Esophagus muscularis mucosa (tissue), 4 donors: Measurements from ENCODE around the gene TMCO6. TPM values are rescaled to one million over a fixed set of nuclear protein-coding genes. Genes with fewer than 3 reads are reported as not detected.

Experiments
- DNase-seq: peaks from one replicate; pipeline ENCODE4 v3.0.0-alpha.2; 2017; ENCODE audit errors: extremely low spot score
- H3K27ac ChIP-seq, 4 donors: fragments of 200-600 bp; sonication (generic); replicated peaks in 1 of 4; 1 replicate in 3 of 4; 2 replicates in 1 of 4; pipeline ENCODE4 v1.5.1; 2016 to 2019; ENCODE audit warnings: mild to moderate bottlenecking in 1 of 4
- H3K27me3 ChIP-seq, 4 donors: fragments of 200-600 bp; sonication (generic); one replicate each; pipeline versions ENCODE4 v1.5.1 to v1.6.0; 2016 to 2019
- H3K36me3 ChIP-seq, 4 donors: fragments of 200-600 bp; sonication (generic); one replicate each; pipeline ENCODE4 v1.5.1; 2016 to 2019
- H3K4me1 ChIP-seq, 4 donors: fragments of 200-600 bp; sonication (generic); one replicate each; pipeline ENCODE4 v1.5.1; 2016 to 2019
- H3K4me3 ChIP-seq, 4 donors: fragments of 200-600 bp; sonication (generic); 1 replicate in 2 of 4; 2 replicates in 2 of 4; pipeline ENCODE4 v1.5.1; 2016 to 2019; ENCODE audit warnings: mild to moderate bottlenecking in 4 of 4, moderate library complexity in 1 of 4
- H3K9me3 ChIP-seq, 4 donors: fragments of 200-600 bp; sonication (generic); 1 replicate in 3 of 4; 2 replicates in 1 of 4; pipeline ENCODE4 v1.5.1; 2016 to 2019
- EP300 ChIP-seq: sonication (generic); formaldehyde crosslinking; IDR thresholded peaks from one replicate; pipeline ENCODE4 v1.6.1; 2017; ENCODE audit warnings: antibody characterized with exemption
- POLR2A ChIP-seq: fragments of 450-650 bp; IDR thresholded peaks from one replicate; pipeline ENCODE4 v1.6.1; 2017; ENCODE audit warnings: antibody characterized with exemption, moderate library complexity, mild to moderate bottlenecking, low read depth
- POLR2AphosphoS5 ChIP-seq, 2 donors: sonication (generic); formaldehyde crosslinking; IDR thresholded peaks; one replicate each; pipeline ENCODE4 v1.6.1; 2017; ENCODE audit warnings: antibody characterized with exemption in 2 of 2
- whole genome bisulfite sequencing: methylation state at CpG from one replicate; pipeline ENCODE4 v1.1.5; 2018; 5-methylcytosine and 5-hydroxymethylcytosine counted together
- intact Hi-C: fragments of 100-400 bp; cut with DNase I; formaldehyde crosslinking; loops from one replicate; pipeline ENCODE4 v1.15.1; 2023
- total RNA-seq, 4 donors: library from RNA; depleted of rRNA; stranded (reverse); fragments of >200 nt; gene quantifications; one replicate each; pipeline versions ENCODE4 v1.1.0 to v1.2.1, GENCODE V29; 2016
- TF ChIP-seq, protein P1 (sequence below), 3 experiments: fragments of 200-600 bp in 2 of 3; fragments of 450-650 bp in 1 of 3; sonication (generic) in 2 of 3; IDR thresholded peaks; one replicate each; pipeline ENCODE4 v1.5.1; 2017 to 2019; ENCODE audit warnings: antibody characterized with exemption in 3 of 3, mild to moderate bottlenecking in 2 of 3, moderate library complexity in 1 of 3

The TMCO6 gene
- total RNA-seq, 4 donors from 2014 or later = 14.0 to 41.4 (median 22.2) TPM

DNA sequence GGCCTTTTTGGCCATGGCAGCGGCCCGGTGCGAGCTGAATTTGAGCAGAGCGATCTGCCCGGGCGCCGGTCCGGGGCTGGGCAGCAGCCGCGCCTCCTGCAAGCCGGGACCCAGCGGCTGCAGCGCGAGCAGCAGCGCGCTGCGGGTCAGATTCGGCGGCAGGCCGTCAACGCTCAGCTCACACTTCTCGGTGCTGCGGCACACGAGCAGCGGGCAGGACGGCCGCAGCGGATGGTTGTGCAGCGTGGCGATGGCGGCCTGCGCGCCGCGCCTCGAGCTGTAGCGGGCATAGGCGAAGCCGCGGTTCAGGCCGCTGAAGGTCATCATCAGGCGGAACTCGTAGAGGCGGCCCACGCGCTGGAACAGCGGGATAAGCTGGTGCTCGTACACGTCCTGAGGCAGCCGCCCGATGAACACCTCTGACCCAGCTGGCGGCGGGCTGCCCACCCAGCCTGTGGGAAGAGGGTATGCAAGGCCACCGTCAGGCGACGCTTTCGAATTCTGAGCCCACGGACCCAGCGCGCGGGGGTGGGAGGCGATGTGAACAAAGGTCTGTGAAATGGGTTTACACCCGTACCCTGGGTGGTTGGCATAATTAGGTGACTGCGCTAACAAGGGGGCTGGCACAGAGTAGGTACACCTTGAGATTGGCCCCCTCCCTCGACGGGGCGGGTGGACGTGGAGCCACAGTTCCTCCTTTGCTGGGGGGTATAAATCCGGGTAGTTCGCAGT lies 33.4 kb downstream of the TMCO6 start:
- no peak for TF ChIP-seq POLR2A
- peak in 1 of 2 donors; percentile 29 for TF ChIP-seq POLR2AphosphoS5 (IDR thresholded peaks at IDR 0.05)
- no peak for TF ChIP-seq EP300

DNA sequence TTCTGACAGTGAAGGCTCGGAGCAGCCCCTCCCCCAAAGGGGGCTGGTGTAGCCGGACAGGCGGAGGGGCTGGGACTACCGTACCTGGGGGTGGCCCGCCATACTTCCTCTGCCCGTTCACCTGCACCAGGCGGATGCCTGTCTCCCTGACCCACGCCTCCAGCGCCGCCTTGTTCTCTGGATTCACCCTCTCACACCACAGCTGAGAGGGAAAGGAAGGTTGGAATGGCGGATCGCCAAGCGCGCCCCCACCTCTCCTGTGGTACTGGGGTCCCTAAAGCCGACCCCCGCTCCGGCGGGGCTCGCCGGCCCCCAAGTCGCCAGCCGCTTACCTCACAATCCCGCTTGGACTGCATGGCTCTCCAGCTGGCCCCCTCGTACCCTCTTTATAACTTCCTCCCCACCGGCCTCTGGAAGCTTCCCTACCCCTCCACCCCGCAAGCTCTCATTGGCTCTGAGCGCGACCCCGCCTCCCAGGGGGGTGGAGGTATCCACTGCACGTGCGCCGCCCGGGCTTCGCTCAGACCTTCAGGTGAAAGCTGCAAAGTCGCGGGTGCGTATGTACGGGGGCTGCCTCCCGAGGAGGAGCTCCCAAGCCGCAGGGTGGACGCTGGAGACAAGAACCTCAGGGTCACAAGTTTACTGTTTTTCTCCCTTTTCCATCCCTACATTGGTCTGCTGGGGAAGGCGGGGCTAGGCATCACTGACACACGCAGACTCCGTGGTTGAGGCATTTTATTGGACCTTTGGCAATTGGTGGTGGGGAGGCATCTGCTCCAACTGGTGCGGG lies 34.1 kb downstream of the TMCO6 start, which contains the start of gene DND1:
Gene DND1 (minus strand): TSS at position 390 of the 790 bp plus-strand sequence. CDS start 34 bp downstream, at position 356.
- intact Hi-C loops = no loop called here
- Histone ChIP-seq H3K4me1 (peaks cover 0 to 11% (median 10%) of the 10 kb centered on the region in 4 donors), H3K27me3 (no peaks in the 10 kb centered on the region), H3K9me3 (no peaks in the 10 kb centered on the region), H3K36me3 (peaks cover 61 to 99% (median 90%) of the 10 kb centered on the region in 4 donors), H3K4me3 (peak within 1 kb of the TSS; percentile 26 to 37 (median 31)), H3K27ac (no peak within 1 kb of the TSS)
- TF ChIP-seq EP300 (no peak), POLR2A (no peak), POLR2AphosphoS5 (IDR thresholded peaks at IDR 0.05) (no peak)
- TF ChIP-seq, protein P1, sequence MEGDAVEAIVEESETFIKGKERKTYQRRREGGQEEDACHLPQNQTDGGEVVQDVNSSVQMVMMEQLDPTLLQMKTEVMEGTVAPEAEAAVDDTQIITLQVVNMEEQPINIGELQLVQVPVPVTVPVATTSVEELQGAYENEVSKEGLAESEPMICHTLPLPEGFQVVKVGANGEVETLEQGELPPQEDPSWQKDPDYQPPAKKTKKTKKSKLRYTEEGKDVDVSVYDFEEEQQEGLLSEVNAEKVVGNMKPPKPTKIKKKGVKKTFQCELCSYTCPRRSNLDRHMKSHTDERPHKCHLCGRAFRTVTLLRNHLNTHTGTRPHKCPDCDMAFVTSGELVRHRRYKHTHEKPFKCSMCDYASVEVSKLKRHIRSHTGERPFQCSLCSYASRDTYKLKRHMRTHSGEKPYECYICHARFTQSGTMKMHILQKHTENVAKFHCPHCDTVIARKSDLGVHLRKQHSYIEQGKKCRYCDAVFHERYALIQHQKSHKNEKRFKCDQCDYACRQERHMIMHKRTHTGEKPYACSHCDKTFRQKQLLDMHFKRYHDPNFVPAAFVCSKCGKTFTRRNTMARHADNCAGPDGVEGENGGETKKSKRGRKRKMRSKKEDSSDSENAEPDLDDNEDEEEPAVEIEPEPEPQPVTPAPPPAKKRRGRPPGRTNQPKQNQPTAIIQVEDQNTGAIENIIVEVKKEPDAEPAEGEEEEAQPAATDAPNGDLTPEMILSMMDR (IDR thresholded peaks at IDR 0.05) = no peak
- WGBS = 86% methylated on average over 38 of the region's 45 CpGs
- no peak for DNase-seq

More for the DNA sequence above, 33.4 kb downstream of the TMCO6 start:
- H3K36me3 ChIP-seq = peaks cover 59 to 99% (median 88%) of the 10 kb centered on the region in 4 donors
- peak overlapping the region; percentile 26 to 37 (median 31) for H3K4me3 ChIP-seq
- intact Hi-C loops = no loop called here
- no peak overlapping the region for H3K27ac ChIP-seq
- no peak for DNase-seq
- WGBS = 42% methylated on average over 18 of the region's 70 CpGs
- H3K9me3 ChIP-seq = no peaks in the 10 kb centered on the region
- H3K4me1 ChIP-seq = peaks cover 0 to 11% (median 10%) of the 10 kb centered on the region in 4 donors
- no peaks in the 10 kb centered on the region for H3K27me3 ChIP-seq

DNA sequence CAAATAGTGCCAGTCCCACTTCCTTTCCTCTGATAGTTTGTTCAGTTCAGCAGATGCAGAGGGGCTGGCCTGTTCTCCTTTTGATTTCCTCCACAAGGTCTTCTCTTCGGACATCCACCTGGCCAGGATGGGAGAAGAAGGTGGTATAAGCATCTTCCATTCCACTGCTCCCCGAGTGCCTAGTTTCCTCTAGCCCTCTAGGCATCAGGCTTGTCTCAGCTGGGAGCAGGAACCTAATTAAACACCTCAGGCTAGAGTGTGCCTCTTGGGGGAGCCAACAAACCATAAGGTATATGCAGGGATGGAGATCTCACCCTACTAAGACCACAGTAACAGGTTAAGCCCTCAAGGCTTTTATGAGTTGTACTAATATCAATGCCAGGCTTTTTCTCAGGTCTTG lies 35.0 kb downstream of the TMCO6 start:
- H3K9me3 ChIP-seq = no peaks in the 10 kb centered on the region
- no peak for DNase-seq
- H3K4me1 ChIP-seq = peaks cover 0 to 11% (median 10%) of the 10 kb centered on the region in 4 donors
- H3K27me3 ChIP-seq = no peaks in the 10 kb centered on the region
- H3K4me3 ChIP-seq = no peak overlapping the region
- H3K36me3 ChIP-seq = peaks cover 60 to 99% (median 90%) of the 10 kb centered on the region in 4 donors
- no peak for TF ChIP-seq EP300
- TF ChIP-seq, protein P1 (IDR thresholded peaks at IDR 0.05) = no peak
- no peak for TF ChIP-seq POLR2AphosphoS5 (IDR thresholded peaks at IDR 0.05)
- TF ChIP-seq POLR2A = no peak
- intact Hi-C loops = no loop called here
- no peak overlapping the region for H3K27ac ChIP-seq
- WGBS = 88% methylated on average over 2 of the region's 2 CpGs

DNA sequence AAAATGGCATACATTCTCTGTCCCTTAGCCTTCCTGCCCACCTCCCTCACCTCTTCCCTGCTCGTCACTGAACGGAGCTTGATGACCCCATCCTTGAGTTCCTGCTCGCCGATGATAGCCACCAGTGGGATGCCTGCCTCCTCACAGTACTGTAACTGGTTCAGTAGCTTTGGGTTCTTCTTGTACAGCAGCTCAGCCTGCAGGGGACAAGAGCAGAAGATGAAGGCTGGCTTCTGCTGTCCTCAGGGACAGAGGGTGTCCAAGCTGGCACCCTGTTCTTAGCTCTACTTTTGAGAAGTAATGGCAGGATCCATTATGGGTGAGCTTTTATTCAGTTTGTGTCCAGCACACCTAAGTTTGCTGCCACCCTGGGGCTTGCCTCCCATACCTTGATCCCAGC lies 35.4 kb downstream of the TMCO6 start:
- Histone ChIP-seq H3K36me3 (peaks cover 61 to 99% (median 90%) of the 10 kb centered on the region in 4 donors), H3K4me3 (no peak overlapping the region), H3K4me1 (peaks cover 0 to 11% (median 10%) of the 10 kb centered on the region in 4 donors), H3K27me3 (no peaks in the 10 kb centered on the region), H3K9me3 (no peaks in the 10 kb centered on the region), H3K27ac (no peak overlapping the region)
- TF ChIP-seq EP300 = no peak
- TF ChIP-seq, protein P1 (IDR thresholded peaks at IDR 0.05) = no peak
- no peak for TF ChIP-seq POLR2A
- no peak for TF ChIP-seq POLR2AphosphoS5 (IDR thresholded peaks at IDR 0.05)
- intact Hi-C loops = no loop called here
- 97% methylated on average over 4 of the region's 4 CpGs for WGBS
- no peak for DNase-seq

DNA sequence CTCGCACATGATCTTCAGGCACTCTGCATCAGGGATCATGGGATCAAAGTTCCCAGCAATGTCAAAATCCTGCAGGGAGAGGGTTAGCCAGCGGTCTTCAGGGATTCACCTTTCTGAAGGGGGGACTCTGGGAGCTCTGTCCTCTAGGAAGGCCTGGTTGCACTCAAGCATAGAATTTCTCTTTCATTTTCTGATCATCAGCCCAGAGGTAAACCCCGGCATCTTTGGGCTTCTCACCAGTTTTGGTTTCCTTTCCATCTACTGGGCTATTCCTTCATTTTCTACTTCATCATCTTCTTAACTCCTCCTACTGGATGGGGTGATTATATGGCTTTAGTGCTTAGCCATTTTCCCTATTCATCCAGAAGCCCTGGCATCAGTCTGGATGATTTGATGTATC lies 38.7 kb downstream of the TMCO6 start:
- Histone ChIP-seq H3K36me3 (peaks cover 66 to 98% (median 94%) of the 10 kb centered on the region in 4 donors), H3K9me3 (no peaks in the 10 kb centered on the region), H3K4me1 (peaks cover 0 to under 1% (median under 1%) of the 10 kb centered on the region in 4 donors), H3K27ac (no peak overlapping the region), H3K27me3 (no peaks in the 10 kb centered on the region), H3K4me3 (no peak overlapping the region)
- no peak for DNase-seq
- intact Hi-C loops = no loop called here
- no peak for TF ChIP-seq EP300
- TF ChIP-seq POLR2A = no peak
- TF ChIP-seq POLR2AphosphoS5 (IDR thresholded peaks at IDR 0.05) = no peak
- WGBS = 91% methylated on average over 3 of the region's 3 CpGs
